Right atrium auricular region (tissue), 2 donors: ENCODE results near the gene PALLD. TPM values are rescaled to one million over a fixed set of nuclear protein-coding genes. Genes with fewer than 3 reads are reported as not detected.

Source experiments
- DNase-seq: peaks from one replicate; pipeline ENCODE4 v3.0.0-alpha.2; 2019; ENCODE audit warnings: low spot score
- H3K27ac ChIP-seq, 2 donors: fragments of 200-600 bp; sonication (generic); 1 replicate in 1 of 2; 2 replicates in 1 of 2; pipeline ENCODE4 v1.5.1; 2016 to 2019
- H3K27me3 ChIP-seq, 2 donors: fragments of 200-600 bp; sonication (generic); one replicate each; pipeline versions ENCODE4 v1.5.1 to v1.6.0; 2017 to 2019
- H3K36me3 ChIP-seq: fragments of 200-600 bp; sonication (generic); one replicate; pipeline ENCODE4 v1.5.1; 2016
- H3K4me1 ChIP-seq, 2 donors: fragments of 200-600 bp; sonication (generic); one replicate each; pipeline versions ENCODE4 v1.5.1 to v1.6.0; 2017 to 2019
- H3K4me3 ChIP-seq, 2 donors: fragments of 200-600 bp; sonication (generic); 1 replicate in 1 of 2; 2 replicates in 1 of 2; pipeline ENCODE4 v1.5.1; 2017 to 2019; ENCODE audit warnings: mild to moderate bottlenecking in 1 of 2, moderate library complexity in 1 of 2
- H3K9me3 ChIP-seq, 2 donors: fragments of 200-600 bp; sonication (generic); one replicate each; pipeline ENCODE4 v1.5.1; 2019
- total RNA-seq, 2 donors: library from RNA; depleted of rRNA; stranded (reverse); fragments of >200 nt; gene quantifications; one replicate each; pipeline ENCODE4 v1.1.0, GENCODE V29; 2016
- TF ChIP-seq, protein P1 (sequence below), 2 donors: fragments of 200-600 bp; sonication (generic); IDR thresholded peaks; one replicate each; pipeline ENCODE4 v1.5.1; 2019; ENCODE audit warnings: antibody characterized with exemption in 2 of 2

Gene PALLD
- total RNA-seq, 2 donors from 2014 or later: 764 to 782 TPM

GRCh38 chr4:168555437-168555836, 58.6 kb downstream of the PALLD start:
- DNase-seq: no peak
- TF ChIP-seq, protein P1, sequence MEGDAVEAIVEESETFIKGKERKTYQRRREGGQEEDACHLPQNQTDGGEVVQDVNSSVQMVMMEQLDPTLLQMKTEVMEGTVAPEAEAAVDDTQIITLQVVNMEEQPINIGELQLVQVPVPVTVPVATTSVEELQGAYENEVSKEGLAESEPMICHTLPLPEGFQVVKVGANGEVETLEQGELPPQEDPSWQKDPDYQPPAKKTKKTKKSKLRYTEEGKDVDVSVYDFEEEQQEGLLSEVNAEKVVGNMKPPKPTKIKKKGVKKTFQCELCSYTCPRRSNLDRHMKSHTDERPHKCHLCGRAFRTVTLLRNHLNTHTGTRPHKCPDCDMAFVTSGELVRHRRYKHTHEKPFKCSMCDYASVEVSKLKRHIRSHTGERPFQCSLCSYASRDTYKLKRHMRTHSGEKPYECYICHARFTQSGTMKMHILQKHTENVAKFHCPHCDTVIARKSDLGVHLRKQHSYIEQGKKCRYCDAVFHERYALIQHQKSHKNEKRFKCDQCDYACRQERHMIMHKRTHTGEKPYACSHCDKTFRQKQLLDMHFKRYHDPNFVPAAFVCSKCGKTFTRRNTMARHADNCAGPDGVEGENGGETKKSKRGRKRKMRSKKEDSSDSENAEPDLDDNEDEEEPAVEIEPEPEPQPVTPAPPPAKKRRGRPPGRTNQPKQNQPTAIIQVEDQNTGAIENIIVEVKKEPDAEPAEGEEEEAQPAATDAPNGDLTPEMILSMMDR (IDR thresholded peaks at IDR 0.05): no peak
- Histone ChIP-seq H3K4me1 (peaks cover 0 to 34% of the 10 kb centered on the region in 2 donors), H3K36me3 (peaks cover 7% of the 10 kb centered on the region), H3K9me3 (no peaks in the 10 kb centered on the region), H3K27ac (no peak overlapping the region), H3K27me3 (no peaks in the 10 kb centered on the region), H3K4me3 (no peak overlapping the region)

- Histone ChIP-seq H3K4me1 (peaks cover 0 to 54% of the 10 kb centered on the region in 2 donors), H3K9me3 (no peaks in the 10 kb centered on the region), H3K36me3 (no peaks in the 10 kb centered on the region), H3K27me3 (no peaks in the 10 kb centered on the region), H3K27ac (peak overlapping the region in 1 of 2 donors; percentile 9), H3K4me3 (no peak overlapping the region)
- TF ChIP-seq, protein P1 (IDR thresholded peaks at IDR 0.05): no peak
- DNase-seq: no peak
Observed at GRCh38 chr4:168557658-168558057, 60.8 kb downstream of the PALLD start.

DNA sequence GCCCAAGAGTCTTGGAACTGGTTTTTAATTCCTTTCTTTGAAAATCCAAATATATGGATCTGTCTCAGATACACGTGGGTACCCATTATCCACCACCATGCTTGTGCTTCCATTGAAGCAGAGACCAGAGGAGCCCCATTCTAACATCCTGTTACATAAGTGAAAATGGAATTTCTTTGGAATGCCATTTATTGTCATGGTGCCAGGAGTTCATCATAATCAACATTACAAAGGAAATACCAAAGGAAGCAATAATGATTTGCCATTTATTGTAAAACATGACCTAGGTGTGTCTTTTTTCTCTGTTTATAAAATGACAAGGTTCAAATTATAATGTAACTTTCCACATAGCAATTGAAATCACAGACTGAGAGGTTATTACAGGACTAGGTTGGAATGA, 61.7 kb downstream of the PALLD start:
- DNase-seq: no peak
- H3K27ac ChIP-seq: no peak overlapping the region
- no peak overlapping the region for H3K4me3 ChIP-seq
- peaks cover 0 to 54% of the 10 kb centered on the region in 2 donors for H3K4me1 ChIP-seq
- H3K27me3 ChIP-seq: no peaks in the 10 kb centered on the region
- no peaks in the 10 kb centered on the region for H3K36me3 ChIP-seq
- H3K9me3 ChIP-seq: no peaks in the 10 kb centered on the region
- TF ChIP-seq, protein P1 (IDR thresholded peaks at IDR 0.05): no peak

DNA sequence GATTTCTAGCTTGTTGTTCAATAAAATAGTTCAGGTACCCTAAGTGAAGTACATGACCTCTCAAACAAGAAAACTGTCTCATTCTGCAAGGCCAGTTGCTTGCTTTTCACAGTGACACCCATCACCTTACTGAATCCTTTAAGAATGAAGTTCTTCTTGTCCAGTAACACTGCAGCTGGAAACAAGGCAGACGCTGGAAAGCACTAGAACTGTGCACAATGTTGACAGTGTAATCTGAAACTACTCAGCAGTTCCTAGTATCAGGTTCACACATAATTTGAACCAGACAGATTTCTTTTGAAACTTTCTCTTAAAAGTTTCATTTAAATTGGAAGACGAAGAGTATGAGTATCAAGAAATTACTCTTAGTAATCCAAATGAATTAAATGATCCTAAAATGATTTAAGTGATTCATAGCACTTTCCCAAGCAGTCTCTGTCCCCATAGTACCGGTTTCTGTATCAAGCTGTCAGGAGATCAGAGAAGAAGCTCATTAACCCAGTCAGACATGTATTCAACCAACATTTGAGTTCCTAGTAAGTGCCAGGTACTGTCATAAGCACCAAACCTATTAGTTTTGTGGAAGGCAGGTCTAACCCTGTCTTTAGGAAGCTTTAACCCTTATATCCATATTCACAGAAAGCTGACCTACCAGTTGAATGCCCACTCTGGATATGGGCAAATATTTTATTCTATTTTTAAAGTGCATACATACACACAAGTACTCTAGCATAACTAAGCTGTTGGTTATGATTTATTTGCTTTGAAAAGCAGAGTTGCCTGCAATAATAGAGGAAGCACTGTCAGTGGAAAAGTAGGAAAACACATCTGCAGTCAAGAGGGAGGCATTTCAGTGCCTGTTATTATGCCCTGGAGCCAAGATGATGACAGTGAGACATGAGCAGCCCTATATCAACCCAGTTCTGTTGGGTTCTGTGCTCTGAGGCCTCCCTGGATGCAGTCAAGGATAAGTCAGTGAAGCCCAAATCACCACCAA, 63.6 kb downstream of the PALLD start:
- no peaks in the 10 kb centered on the region for H3K9me3 ChIP-seq
- peaks cover 0 to 54% of the 10 kb centered on the region in 2 donors for H3K4me1 ChIP-seq
- no peaks in the 10 kb centered on the region for H3K27me3 ChIP-seq
- TF ChIP-seq, protein P1 (IDR thresholded peaks at IDR 0.05): no peak
- peak overlapping the region in 1 of 2 donors; percentile 54 for H3K27ac ChIP-seq
- H3K4me3 ChIP-seq: no peak overlapping the region
- no peak for DNase-seq
- no peaks in the 10 kb centered on the region for H3K36me3 ChIP-seq

DNA sequence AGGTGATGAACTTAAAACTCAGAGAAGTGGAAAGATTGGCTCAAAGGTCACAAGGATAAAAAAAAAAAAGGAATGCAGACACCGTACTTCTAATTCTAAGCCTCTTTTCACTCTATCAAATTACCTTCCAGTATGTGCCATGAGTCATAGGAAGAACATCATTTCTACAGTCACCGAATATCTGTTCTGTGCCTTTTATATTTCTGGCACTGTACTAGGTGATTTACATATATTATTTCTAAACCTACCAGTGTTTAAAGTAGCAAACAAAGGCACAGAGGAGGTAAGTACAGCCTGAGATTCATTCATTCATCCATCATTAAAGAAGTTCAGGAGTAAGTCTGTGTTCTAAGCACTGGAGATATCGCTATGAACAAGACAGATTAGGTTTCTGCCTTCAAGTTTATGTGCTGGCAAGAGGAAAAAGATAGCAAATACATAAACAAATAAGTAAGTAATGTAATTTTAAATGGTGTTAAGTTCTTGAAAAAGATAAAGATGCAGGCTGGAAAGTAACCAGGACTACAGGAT, 65.3 kb downstream of the PALLD start:
- H3K27me3 ChIP-seq: no peaks in the 10 kb centered on the region
- H3K4me1 ChIP-seq: peaks cover 0 to 52% of the 10 kb centered on the region in 2 donors
- DNase-seq: no peak
- no peaks in the 10 kb centered on the region for H3K36me3 ChIP-seq
- no peak overlapping the region for H3K4me3 ChIP-seq
- peak overlapping the region in 1 of 2 donors; percentile 40 for H3K27ac ChIP-seq
- H3K9me3 ChIP-seq: no peaks in the 10 kb centered on the region
- TF ChIP-seq, protein P1 (IDR thresholded peaks at IDR 0.05): no peak
